ENCODE results near the gene UTF1.
"Not testable (repeated sequence)": the region's sequence is repeated elsewhere in the genome, so short reads cannot be mapped to it uniquely, and the experiment has no call there.

Gene UTF1

DNA sequence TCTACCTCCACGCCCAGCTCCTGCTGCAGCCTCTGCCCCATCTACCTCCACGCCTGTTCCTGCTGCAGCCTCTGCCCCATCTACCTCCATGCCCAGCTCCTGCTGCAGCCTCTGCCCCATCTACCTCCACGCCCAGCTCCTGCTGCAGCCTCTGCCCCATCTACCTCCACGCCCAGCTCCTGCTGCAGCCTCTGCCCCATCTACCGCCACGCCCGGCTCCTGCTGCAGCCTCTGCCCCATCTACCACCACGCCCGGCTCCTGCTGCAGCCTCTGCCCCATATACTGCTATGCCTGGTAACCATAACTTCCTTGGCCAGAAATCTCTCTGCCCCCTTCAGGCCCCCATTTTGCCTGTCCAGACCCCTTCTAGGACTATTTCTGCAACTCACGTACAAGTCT, 35.0 kb downstream of the UTF1 start:
- DNase-seq (ENCODE audit: low read depth), result not testable (repeated sequence)

DNA sequence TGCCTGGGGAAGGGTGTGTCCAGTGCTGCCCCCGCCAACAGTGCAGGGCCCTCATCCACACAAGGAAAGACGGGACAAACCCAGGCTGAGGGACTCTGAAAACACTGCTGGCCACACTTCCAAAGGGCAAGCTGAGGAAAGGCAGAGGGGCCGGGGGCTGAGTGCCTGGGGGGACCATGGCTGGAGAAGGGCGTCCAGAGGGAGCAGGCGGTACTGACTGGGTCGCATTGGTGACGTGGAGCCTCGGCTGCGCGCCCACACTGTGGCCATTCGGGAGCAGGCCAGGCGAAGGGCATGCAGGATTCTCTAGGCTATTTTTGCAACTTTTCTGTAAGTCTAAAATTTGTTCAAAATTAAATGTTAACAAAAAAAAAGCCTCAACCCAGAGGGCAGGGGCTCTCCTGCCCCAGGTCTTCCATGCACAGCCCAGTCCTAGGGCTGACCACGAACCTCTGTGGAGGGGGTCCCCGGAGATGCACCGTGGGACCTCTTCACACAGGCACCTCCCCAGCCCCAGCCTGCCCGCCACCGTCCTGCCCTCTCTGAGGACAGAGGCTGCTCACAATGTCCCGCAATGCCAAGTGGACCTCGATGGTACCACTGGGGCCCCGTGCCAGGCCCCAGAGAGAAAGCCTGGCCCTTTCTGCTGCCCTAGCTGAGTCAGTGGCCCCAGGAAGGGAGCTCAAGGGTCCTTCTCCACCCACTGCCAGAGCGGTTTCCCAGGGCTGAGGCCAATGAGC, 36.2 kb downstream of the UTF1 start:
- no peak for DNase-seq (ENCODE audit: low read depth)

DNA sequence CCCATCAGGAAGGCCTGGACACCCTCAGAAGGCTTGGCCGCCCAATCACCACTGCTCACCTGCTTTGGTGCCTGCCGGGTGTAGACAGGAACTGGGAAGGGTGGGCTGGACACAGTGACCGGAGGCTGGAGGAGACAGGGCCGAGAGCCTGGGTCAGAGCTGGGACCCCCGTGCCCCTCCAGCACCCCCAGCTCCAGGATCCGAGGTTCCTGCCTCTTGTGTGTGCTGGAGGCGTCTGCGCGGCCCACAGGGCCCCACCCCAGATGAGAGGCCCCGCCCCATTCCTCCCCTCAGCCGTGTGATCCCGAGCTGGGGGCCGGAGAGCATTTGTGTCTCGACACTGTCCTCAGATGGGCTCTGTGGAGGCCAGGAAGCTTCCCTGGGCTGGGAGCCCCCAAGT, 37.3 kb downstream of the UTF1 start:
- DNase-seq (ENCODE audit: low read depth), result no peak

DNA sequence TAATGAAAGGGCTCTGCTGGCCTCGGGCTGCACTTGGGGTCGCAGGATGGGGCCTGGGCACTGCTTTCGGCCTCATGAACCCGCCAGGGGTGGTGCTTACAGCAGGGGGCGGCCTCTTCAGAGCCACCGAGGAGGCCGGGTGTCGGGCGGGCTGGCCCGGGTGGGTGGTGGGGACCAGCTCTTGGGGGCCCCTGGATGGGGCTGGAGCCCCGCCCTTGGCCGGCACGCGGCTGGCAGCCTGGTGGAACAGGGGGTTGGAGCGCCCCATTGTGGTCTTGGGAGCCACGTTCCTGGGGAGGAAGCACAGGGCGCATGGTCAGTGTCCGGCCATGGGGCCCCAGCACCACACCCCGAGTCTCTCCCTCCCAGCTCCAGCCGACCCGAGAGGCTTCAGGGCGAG, 37.8 kb downstream of the UTF1 start:
- DNase-seq (ENCODE audit: low read depth), result no peak

DNA sequence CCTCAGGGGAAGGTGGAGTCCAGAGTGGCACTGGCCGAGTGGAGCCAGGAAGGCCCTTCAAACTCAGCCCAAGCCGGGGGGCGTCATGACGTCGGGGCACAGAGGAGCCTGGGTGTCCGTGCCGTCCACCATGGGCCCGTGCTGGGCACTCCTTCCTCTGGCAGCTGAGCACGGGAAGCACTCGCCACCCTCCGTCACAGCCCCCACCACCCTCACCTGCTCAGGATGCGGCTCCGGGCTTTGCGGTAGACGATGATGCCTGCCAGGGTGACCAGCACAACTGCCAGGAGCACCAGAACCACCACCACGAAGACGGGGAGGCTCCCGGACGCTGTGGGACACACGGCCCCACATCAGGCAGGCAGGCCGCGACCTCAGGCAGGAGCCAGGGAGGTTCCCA, 38.5 kb downstream of the UTF1 start:
- no peak for DNase-seq (ENCODE audit: low read depth)

DNA sequence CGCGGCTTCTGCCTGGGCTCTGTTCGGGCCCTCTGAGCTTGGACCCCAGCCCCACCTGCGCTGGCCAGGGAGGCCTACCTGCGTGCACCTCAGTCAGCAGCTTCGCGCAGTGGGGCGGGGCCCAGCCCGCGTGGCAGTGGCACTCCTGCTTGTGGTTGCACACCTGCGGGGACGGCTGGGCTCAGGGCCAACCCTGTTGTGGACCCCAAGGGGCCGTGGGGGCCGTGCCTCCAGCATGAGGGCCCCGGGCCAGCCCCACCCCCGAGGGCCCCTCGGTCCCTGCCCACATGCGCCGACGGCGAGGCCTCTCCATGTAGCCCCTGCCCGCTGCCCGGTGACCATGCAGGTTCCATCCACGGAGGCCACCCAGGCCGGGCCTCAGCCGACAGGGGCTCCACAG, 39.4 kb downstream of the UTF1 start:
- DNase-seq (ENCODE audit: low read depth), result no peak

DNA sequence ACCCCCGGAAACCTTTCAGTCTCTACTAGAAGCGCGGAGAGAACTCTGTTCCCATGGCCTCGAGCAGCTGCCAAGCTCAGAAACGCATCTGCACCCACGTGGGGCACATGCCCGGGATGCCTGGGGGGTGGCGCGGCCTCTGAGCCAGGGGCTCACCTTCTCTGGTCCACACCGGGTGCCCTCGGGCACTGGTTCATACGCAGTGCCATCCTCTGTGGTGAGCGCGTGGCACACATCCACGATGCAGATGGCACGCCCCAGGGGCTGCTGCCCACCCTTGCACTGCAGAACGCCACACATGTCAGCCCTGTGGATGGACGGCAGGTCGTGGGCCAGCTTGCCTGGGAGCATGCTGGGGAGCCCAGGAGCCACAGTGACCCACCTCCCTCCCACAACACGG, 40.2 kb downstream of the UTF1 start:
- DNase-seq (ENCODE audit: low read depth), result no peak

DNA sequence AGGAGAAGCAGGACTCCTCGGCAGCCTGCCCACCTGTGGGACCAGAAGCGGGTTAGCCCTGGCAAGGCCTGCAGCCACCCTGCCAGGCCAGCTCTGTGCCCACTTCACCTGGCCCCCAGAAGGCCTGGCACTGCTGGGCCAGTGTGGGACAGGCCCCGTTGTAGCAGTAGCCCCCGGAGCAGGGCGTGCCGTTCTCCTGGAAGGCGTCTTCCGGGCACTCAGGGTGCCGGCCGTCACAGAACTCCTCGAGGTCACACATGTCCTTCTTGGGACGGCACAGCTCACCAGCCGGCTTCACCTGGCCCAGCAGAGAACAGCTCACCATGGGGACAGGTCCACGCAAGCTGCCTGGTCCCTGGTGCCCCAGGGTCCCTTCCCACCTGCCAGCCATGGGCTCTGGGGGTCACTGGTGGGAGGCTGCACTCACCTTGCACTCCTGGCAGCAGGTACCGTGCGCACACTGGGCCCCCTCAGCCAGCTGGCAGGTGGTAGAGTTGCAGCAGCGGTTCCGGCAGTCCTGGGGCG, 40.8 kb downstream of the UTF1 start:
- DNase-seq (ENCODE audit: low read depth), result no peak

DNA sequence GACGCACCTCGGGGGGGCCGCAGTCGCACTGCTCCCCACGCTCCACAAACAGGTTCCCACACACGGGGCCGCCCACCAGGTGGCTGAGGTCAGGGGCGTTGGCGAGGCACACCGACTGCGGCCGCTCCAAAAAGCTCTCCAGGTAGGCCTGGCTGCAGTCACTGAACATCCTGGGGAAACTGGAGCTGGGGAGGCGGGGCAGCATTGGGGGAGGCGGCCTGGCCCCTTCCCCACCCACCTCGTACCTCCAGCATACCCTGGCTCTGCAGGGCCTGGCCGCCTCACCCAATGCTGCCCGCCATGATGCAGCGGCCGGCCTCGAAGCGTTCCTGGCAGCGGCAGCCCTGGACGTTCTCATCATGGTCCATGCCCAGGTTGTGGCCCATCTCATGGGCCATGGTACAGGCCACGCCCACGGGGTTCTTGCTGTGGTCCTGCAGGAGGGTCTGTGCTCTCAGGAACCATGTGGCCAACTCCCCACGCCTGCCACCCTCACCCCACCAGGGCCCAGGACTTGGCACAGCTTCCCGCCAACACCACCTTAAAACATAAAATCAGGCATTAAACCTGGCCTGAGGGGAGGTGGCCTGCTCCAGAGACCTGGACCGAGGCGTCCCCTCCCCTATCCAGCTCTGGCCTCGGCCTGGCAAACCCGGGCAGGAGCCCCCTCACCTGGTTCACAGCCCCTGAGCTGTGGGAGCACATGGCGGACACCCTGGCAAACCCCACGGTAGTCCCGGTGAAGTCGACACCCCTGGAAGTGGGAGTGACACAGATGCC, 41.7 kb downstream of the UTF1 start:
- no peak for DNase-seq (ENCODE audit: low read depth)

DNA sequence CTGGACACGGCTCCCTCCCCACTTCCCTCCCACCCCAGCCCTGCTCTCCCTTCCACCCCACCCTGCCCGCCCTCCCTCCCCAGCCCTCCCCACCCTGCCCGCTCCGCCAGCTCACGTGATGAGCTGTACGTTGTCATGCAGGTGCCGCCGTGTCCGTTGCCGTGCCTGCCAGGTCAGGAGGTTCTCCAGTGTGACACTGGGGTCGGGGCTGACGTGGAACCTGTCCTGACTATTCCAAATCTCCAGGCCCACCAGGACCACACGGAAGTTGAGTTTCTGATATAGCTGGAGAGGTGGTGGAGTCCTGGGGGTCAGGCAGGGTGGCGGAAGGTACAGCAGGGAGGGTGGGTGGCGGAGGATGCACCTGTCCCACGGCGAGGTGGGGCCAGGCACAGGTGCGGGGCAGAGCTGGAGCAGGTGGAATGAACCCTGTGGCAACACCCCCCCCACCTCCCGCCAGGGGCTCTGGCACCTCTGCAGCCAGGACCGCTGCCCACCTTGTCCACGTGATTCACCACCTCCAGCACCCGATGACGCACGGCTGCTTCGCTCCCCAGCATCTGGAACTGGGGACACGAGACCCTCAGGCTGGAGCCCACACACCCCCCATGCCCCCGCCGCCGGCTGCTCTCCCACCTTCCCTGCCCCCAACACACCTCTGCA, 42.4 kb downstream of the UTF1 start:
- DNase-seq (ENCODE audit: low read depth), result no peak

DNA sequence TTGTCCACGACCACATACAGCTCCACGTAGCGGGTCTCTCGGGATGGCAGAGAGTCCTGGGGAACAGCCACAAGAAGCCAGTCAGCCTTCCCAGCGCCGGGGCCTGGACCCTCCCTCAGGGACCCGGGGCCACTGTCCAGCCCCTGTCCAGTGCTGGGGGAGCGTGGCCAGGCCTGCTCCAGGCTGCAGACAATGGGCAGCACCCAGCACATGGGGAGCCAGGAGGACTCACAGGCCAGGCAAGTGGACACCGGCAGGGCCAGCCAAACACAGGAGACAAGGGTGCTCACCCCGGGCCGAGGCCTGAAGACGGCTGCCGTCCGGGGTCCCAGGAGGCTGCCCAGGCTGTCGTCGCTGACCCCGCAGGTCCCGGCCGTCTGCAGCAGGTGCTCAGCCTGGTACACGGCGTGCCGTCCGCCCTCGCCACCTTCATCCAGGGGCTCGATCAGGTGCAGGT, 43.0 kb downstream of the UTF1 start:
- DNase-seq (ENCODE audit: low read depth), result no peak

DNA sequence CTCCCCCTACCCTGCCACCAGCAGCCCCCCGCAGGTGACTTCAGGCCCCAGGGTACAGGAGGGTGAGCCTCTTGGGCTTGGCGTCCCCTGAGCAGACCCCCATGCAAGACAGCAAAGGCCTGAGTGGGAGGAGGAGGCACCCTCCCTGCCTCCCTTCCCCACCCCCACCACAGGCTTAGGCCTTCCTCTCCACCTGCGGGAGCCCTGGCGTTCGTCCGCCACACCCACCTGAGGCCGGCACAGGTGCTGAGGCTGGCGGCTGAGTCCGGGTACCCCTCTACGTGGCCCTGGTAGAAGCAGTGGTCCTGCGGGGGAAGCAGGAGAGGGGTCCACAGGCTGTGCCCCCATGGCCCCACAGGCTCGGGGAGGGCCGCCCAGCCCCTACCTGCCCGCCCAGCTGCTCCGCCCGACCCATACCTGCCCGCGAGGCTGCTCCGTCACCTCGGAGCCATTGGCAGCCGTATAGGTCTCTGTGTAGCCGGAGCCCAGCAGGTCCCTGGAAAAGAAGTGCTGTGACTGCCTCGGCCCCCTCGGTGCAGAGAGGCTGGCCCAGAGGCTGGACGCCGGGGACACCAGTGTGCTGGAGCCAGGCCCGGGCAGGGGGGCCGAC, 43.6 kb downstream of the UTF1 start:
- DNase-seq (ENCODE audit: low read depth), result no peak

DNA sequence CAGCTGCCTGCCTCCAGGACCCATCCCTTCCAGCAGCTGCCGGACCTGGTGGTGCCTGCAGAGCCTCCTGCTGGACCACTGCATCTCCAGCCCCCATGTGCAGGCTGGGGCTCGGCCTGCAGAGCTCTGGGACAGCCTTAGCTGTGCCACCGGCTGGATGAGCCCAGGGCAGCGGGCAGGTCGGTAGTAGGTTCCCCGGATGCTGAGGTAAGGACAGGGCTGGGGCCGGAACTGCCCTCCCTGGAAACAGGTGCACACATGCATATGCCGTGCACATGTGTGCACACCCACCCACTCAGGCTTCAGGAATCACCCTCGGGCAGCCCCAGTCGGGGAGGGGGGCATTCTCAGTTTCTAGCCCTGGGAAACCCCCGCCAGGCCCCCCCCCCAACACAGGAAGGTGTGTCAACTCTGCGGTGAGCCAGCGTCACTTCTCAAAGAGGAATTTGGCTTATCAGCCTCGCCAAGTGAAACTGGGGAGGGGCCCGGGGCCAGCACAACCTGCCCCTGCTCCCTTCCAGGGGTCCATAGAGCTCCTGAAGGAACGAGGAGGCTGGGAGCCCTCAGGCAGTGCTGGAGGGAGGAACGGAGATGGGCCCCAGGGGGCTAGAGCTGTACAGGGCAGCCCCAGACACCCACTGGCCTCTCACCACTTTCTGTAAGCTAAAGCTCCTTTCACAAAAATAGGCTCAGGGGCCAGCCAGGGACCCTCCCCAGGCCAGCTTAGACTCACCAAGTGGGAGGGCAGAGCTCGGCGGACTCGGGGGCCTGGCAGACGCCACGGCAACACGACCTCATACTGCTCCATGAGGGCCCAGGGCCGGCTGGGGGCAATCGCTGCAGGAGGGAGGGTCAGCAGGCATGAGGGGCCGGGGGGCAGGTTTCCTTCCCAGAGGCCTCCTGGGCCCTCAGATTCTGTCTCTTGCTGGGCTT, 45.0 kb downstream of the UTF1 start:
- no peak for DNase-seq (ENCODE audit: low read depth)

DNA sequence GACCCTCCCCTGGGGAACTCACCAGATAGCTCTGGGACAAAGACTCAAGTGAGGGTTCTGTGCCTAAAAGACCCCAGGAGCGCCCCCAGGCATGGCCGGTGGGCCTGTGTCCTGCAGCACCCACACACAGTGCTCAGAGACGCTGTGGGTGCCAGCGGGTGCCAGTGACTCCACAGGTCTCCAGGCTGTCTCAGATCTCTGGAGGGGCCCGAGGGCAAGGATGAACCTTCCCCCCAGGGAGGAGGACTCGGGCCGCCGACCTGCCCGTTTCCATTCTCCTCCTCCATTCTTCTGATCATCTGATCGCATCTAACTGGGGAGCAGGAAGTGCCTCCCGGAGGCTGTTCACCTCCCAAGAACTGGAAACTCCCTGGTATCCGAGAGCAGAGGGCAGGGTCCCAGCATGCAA, 45.7 kb downstream of the UTF1 start:
- DNase-seq (ENCODE audit: low read depth), result no peak

DNA sequence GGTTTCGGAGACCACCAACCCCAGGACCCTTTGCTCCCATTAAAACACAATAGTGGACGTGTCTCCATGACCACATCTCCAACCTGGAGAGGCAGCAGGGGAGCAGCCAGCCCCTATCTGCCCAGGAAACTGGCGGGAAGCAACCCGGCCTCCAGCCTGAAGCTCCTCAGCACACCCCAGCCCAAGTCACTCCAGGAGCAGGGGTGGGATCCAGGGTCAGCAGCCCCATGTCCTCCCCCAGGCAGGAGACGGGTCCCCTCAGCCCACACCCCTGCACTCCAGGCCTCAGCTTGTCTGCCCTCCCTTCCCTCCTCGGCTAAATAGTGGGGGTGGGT, 46.0 kb downstream of the UTF1 start:
- DNase-seq (ENCODE audit: low read depth), result no peak

DNA sequence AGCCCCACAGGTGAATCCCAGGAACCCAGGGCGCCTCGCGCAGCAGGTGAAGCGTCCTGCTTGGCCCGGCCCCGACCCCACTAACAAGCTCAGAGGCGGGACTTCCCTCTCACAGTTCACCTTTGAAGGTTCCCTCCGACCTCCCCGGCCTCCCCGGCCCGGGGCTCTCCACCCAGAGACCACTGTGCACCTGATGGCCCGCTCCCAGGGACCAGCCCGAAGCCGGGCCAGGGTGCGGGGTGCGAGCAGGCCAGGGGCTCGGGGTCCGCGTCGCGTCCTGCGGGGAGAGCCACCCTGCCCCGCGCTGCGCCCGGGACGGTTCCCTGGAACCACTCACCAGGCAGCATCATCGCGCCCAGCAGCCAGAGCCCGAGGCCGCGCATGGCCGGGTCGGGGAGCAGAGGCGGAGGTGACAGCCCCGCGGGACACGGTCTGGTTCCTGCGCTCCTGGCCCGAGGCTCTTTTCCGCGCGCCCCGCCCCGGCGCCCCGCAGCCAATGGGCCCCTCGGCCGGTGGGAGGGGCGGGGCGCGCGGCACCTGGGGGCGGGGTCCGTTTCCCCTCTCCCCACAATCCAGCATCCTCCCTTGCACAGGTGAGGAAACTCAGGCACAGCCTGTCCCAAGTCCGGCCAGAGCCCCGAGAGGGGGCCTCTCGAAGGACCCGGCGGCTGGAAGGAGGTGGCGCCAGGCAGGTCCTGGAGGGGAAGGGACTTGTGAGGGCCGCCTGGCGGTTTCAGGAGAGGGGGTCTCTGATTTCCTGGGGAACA, 46.6 kb downstream of the UTF1 start, which contains the start of gene ADAM8:
ADAM8 (minus strand) TSS at position 434 of the 767 bp plus-strand sequence; CDS start at position 383, 51 bp downstream.
- no peak for DNase-seq (ENCODE audit: low read depth)

DNA sequence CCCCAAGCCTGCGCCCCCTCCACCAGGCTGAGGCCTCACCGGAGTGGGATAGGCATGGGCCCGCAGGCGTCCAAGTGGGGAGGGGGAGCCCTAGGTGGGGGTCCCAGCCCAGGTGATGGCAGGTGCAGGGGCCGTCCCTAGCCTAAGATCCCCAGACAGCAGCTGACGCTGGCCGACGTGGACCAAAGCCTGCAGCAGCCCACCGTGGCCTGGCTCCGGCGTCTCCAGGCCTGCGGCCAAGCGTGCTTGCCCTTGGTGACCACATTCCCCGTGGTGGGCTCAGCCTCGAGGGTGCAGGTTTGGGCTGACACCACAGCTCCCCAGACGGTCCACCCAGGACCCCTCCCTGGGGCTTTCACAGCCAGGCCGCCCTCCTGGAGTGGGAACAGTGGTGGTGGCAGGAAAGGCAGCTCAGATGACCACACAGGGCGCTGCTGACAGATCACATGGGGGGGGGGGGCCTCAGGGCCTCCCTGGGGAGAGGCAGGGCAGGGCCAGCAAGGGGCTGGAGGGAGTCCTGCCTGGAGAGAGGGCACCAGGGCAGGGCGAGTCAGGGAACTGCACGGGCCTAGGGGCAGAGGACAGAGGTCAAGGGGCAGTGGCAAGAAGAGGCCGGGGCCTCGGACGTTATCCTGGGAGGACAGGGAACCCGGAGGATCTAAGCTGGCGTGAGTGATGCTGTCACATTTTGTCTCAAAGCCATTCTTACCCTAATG, 47.4 kb downstream of the UTF1 start:
- DNase-seq (ENCODE audit: low read depth), result no peak

DNA sequence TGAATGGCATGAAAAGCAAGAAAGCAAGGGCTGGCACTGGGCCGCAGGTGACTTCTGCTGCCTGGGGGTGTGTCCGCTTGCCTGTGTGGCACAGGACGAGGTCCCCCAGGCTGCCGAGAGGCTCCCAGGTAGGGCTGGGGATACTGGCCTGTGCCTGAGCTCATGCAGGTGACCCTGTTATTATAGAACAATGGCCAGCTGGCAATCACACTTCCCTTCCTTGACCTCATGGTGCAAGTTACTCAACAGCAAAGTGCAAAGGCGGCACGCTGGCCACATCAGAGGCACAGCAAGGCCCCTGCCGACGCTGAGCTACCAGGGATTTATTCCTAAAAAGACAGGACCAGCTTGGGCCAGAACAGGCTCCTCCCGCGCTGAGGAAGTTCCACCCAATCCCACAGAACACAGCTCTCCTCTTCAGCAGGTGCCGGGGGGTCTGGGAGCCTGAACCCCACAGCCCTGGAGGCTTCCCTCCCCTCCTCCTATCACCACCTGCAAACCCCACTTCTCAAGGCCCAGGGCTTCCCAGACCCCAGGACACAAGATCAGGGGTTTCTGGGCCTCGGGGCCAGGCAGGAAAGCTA, 48.1 kb downstream of the UTF1 start:
- no peak for DNase-seq (ENCODE audit: low read depth)

DNA sequence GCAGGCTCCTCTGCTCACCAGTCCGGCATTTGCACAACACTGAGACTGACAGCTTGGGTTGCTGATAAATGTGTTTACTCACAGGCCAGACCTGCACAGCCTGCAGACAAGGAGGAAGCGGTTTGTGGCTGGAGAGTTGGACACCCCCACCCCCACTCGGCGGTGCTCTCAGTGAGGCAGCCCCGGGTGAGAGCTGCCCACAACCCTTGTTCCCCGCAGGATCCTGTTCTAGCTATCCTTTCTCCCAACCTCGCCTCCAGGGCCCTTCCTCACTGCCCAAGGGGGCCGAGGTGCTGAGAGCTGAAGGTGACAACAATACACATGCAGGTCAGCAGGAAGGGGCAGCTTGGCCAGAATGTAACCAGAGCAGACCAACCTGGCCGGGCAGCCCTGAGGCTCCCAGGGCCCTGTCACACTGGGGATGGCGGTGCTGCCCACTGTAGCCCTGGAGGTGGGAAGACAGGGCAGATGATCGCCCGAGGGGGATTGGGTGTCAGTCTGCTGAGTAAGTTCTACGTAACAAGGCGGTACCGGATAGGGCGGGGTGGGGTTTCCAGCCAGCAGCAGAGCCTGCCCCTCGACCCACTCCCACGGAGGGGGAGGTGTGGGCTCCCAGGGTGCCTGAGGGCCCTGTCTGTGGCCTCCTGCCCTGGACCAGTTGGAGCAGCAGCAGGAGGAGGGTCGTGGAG, 48.7 kb downstream of the UTF1 start:
- DNase-seq (ENCODE audit: low read depth), result no peak

Data from fibroblast of the conjunctiva (primary cell).